NCI-H1417 treated with DMSO at 0.1 percent for 48 hours (cell line): ENCODE data around the gene BARD1.
"Not testable (repeated sequence)": the region's sequence is repeated elsewhere in the genome, so short reads cannot be mapped to it uniquely, and the experiment has no call there.

Experiments
- DNase-seq: peaks from one replicate; lab custom pipeline; 2025; lab: John Stamatoyannopoulos, UW

BARD1 gene

DNA sequence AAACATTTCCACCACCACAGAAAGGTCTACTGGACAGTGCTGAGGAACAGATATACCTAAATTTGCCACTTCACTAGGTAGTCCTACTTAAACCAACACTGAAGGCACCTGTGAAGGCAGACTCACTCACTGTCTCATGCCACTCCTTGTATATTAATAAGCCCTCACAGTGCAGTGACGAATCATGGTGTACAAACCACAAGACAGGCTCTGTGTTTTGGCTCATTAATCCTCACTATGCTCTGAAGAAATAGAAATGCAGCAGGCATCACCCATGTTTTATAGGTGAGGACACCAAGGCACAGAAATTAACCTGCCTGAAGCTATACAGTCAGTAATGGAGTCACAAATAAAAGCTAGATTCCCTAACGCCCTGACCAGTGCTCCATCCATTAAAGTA lies 44.3 kb downstream of the BARD1 start:
- DNase-seq: no peak

DNA sequence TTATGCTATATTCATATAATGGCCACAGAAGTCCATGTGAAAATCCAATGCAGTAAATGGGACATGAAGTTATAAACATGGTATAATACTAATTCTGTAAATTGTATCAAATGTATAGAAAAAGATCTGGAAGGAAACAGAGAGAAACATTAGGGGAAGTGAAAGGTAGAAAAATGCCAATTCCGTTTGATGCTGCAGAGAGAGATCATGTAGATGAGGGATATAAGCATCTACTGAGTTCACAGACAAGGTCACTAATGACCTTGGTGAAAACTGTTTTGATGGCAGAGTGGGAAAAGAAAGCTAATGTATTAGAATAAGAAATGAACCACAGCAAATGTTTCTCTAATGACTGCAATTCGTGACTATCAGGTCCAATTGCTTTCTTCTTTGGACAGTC lies 56.0 kb downstream of the BARD1 start:
- DNase-seq: no peak

GRCh38 chr2:214750529-214750928 lies 59.0 kb downstream of the BARD1 start:
- DNase-seq: no peak

DNA sequence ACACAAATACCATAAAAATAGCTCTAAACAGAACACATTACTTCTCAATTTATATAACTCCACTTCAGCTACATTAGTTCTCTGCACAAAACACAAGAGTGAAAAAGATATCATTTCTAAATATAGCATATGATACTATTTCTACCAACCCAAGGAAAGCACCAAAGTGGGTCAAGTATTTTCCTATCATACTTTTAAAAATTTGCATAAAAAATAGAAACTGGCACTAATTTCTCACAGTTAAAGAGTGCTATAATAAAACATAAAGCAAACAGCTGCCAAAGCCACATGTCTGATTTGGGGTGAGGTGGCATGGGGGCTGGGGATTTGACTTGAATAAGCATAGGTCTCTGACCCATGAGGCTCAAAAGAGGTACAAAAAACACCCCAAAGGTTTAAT lies 61.5 kb downstream of the BARD1 start:
- no peak for DNase-seq

DNA sequence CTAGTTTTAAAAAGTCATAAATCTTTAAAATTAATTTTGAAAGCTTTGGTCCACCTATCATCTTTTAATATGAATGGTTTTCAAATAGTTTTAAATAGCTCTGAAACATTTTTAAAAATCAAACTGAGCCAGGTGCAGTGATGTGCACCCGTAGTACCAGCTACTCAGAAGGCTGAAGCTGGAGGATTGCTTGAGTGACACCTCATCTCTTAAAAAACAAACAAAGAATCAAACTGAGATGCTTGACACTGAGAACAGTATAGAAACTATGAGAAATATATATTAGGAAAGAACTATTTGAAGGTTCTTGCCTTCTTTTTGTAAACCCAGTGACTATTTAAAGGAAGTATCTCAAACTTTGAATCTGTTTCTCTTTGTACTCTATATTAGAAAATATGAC lies 67.4 kb downstream of the BARD1 start:
- no peak for DNase-seq

- DNase-seq: no peak
Observed at GRCh38 chr2:214740867-214741395, 68.6 kb downstream of the BARD1 start.

GRCh38 chr2:214737188-214737587 lies 72.3 kb downstream of the BARD1 start:
- no peak for DNase-seq

DNA sequence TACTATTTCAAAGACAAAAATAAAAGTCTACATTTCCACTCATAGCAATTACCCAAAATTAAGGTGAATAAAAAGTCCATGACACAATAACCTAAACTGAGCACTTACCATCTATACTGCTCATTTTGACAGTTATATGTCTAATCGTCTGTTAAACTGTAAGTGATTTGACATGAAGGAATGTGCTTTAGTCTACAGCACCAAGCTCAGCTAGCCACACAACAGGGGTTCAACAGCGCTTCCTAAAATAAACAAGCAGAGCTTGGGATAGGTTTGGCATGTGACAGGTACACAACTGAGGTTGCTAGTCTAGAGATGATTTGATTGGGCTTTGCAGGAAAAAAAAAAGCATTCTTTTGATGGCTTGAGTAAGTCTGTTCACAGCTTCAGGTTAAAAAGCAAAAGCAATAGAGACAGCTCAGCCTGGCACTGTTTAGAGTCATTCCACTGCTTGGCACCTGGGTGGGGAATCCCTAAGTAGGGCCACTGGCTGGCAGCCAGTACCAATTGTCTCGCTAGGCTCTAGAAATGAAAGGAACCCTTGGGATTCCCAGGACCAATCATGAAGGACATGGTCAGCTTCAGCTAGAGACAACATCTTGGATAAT lies 78.6 kb downstream of the BARD1 start:
- DNase-seq: no peak

DNA sequence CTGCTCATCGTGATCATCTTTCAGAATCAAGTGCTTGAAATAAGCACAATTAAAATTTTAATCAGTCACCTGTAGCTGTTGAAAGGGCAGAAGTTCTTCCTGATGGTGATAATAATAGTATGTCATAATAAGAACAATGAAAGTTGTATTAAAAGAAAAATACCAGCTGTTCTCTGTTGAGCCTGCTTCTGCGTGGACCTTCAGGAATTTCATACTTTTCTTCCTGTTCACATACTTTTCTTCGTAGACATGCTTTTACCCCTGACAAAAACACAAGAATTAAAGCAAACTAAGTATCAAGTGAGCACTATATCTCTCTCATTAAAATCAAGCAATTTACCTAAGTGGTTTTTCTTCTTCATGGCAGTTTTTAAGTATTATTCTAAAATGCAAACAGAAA lies 79.2 kb downstream of the BARD1 start:
- DNase-seq: no peak

DNA sequence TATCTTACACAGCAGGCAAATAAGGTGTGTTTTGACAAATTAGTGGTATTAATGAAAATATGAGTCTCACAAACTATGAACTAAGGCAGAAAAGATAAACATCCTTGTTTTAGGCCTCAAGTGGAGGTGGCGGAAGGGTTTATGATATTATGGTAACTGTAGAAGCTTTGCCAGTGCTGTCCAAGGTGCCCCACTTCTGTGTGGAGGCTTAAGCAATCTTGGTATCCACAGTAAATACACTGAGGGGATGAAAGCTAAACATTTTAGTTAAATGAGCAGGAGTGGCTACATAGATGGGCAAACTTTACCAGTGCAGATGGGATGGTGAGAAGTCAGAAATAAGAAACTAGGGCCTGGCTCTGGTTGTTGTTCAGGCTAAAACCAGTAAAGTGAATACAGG lies 84.7 kb downstream of the BARD1 start:
- DNase-seq: no peak

DNA sequence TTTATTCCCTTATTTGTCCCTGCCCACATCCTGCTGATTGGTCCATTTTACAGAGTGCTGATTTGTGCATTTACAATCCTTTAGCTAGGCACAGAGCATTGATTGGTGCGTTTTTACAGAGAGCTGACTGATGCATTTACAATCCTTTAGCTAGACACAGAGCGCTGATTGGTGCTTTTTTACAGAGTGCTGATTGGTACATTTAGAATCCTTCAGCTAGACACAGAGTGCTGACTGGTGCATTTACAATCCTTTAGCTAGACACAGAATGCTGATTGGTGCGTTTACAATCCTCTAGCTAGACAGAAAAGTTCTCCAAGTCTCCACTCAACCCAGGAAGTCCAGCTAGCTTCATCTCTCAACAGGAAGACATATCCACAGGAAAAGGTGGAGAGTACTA lies 91.6 kb downstream of the BARD1 start:
- not testable (repeated sequence) for DNase-seq

- DNase-seq: no peak
Observed at GRCh38 chr2:214716811-214717560, 92.5 kb downstream of the BARD1 start.

DNA sequence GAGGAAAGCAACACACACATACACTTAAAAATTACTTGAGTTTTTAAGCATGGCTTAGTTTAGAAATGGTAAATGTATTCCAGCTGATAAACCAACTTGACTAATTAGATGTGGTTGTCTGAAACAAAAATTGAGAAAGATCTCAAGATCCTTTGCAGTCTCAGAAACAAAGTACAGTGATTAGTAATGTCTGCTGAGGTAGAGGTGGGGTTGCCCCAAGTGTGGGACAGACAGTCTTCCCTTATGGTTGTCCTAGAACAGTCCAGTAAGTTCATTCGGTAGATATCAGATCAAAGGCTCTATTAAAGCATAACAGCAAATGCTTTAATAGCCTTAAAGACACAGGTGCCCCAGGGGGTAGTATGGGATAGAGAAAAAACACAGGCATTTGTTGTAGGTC lies 94.5 kb downstream of the BARD1 start:
- DNase-seq: no peak

- no peak for DNase-seq
Observed at GRCh38 chr2:214713080-214713830, 96.2 kb downstream of the BARD1 start.

- DNase-seq: no peak
Observed at GRCh38 chr2:214710729-214711128, 98.8 kb downstream of the BARD1 start.

- no peak for DNase-seq
Observed at GRCh38 chr2:214706986-214707385, 102.5 kb downstream of the BARD1 start.

- no peak for DNase-seq
Observed at GRCh38 chr2:214699236-214699635, 110.2 kb downstream of the BARD1 start.

DNA sequence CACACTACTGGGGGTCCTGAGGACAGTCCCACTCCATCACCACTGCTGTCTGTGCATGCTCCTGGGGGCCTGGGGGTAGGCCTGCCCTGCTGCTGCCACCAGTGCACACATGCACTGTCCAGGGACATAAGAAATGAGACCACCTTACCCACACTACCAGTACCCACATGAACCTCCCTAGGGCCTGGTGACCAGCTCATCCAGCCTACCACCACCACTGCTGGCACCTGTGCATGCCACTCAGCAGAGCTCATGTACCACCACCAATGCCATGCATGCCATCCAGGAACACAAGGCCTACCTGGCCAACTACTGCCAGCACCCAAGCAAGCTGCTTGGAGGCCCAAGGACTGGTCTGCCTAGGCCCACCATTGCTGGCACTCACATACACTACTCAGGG lies 112.8 kb downstream of the BARD1 start:
- DNase-seq: no peak

- DNase-seq: no peak
Observed at GRCh38 chr2:214695789-214696188, 113.7 kb downstream of the BARD1 start.

- not testable (repeated sequence) for DNase-seq
Observed at GRCh38 chr2:214683557-214683956, 125.9 kb downstream of the BARD1 start.

GRCh38 chr2:214679736-214680135 lies 129.7 kb downstream of the BARD1 start:
- no peak for DNase-seq

DNA sequence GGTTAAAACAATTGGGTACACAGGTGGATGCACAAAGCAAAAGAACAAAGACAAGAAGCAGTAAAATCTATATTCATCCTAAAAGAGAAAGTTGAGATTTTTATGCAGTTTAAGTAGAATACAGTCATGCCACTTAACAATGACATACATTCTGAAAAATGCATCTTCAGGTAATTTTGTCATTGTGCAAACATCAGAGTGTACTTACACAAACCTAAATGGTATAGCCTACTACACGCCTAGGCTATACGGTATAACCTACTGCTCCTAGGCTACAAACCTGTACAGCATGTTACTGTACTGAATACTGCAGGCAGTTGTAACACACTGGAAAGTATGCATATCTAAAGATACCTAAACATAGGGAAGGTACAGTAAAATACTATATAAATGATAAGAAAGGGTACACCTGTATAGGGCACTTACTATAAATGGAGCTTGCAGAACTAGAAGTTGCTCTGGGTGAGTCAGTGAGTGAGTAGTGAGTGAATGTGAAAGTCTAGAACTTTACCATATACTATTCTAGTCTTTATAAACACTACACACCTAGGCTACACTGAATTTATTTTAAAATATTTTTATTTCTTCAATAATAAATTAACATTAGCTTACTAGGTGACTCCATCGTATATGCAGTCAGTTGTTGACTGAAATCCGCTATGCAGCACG lies 132.9 kb downstream of the BARD1 start:
- no peak for DNase-seq
